IPS-18c (cell line): Measurements from ENCODE around the gene FGD3.

Source experiments
- H3K4me3 ChIP-seq: 2 replicates; pipeline ENCODE4 v1.7.0; 2013; ENCODE audit warnings: low read depth, mild to moderate bottlenecking, low read length, moderate library complexity; ENCODE audit not compliant: insufficient read depth
- H3K9me3 ChIP-seq: one replicate; pipeline ENCODE4 v1.6.1; 2013; ENCODE audit warnings: mild to moderate bottlenecking, low read length, moderate library complexity; ENCODE audit not compliant: control insufficient read depth, insufficient read depth

FGD3 gene

GRCh38 chr9:93033531-93033930, 86.2 kb downstream of the FGD3 start:
- no peaks in the 10 kb centered on the region for H3K9me3 ChIP-seq
- no peak overlapping the region for H3K4me3 ChIP-seq

- H3K4me3 ChIP-seq = no peak overlapping the region
- H3K9me3 ChIP-seq = no peaks in the 10 kb centered on the region
Observed at GRCh38 chr9:93035106-93035660, 87.9 kb downstream of the FGD3 start.

- Histone ChIP-seq H3K9me3 (no peaks in the 10 kb centered on the region), H3K4me3 (no peak overlapping the region)
Observed at GRCh38 chr9:93035821-93036351, 88.6 kb downstream of the FGD3 start.

GRCh38 chr9:93036887-93037475, 89.7 kb downstream of the FGD3 start:
- Histone ChIP-seq H3K9me3 (no peaks in the 10 kb centered on the region), H3K4me3 (no peak overlapping the region)

GRCh38 chr9:93037476-93037971, 90.2 kb downstream of the FGD3 start:
- Histone ChIP-seq H3K4me3 (no peak overlapping the region), H3K9me3 (no peaks in the 10 kb centered on the region)

- Histone ChIP-seq H3K9me3 (no peaks in the 10 kb centered on the region), H3K4me3 (no peak overlapping the region)
Observed at GRCh38 chr9:93038918-93039317, 91.6 kb downstream of the FGD3 start.

- Histone ChIP-seq H3K4me3 (no peak overlapping the region), H3K9me3 (no peaks in the 10 kb centered on the region)
Observed at GRCh38 chr9:93039456-93039855, 92.1 kb downstream of the FGD3 start.

GRCh38 chr9:93039976-93040375, 92.7 kb downstream of the FGD3 start:
- no peak overlapping the region for H3K4me3 ChIP-seq
- H3K9me3 ChIP-seq = no peaks in the 10 kb centered on the region

- Histone ChIP-seq H3K4me3 (no peak overlapping the region), H3K9me3 (no peaks in the 10 kb centered on the region)
Observed at GRCh38 chr9:93040409-93040808, 93.1 kb downstream of the FGD3 start.

GRCh38 chr9:93041108-93041802, 93.9 kb downstream of the FGD3 start:
- Histone ChIP-seq H3K9me3 (no peaks in the 10 kb centered on the region), H3K4me3 (no peak overlapping the region)

GRCh38 chr9:93043122-93043521, 95.8 kb downstream of the FGD3 start:
- Histone ChIP-seq H3K9me3 (no peaks in the 10 kb centered on the region), H3K4me3 (no peak overlapping the region)

GRCh38 chr9:93045521-93045920, 98.2 kb downstream of the FGD3 start:
- H3K4me3 ChIP-seq = no peak overlapping the region
- no peaks in the 10 kb centered on the region for H3K9me3 ChIP-seq

- Histone ChIP-seq H3K9me3 (peaks cover 2% of the 10 kb centered on the region), H3K4me3 (no peak overlapping the region)
Observed at GRCh38 chr9:93048566-93049448, 101.5 kb downstream of the FGD3 start.

- H3K9me3 ChIP-seq = peaks cover 2% of the 10 kb centered on the region
- no peak overlapping the region for H3K4me3 ChIP-seq
Observed at GRCh38 chr9:93049491-93049890, 102.2 kb downstream of the FGD3 start.

GRCh38 chr9:93050231-93050630, 102.9 kb downstream of the FGD3 start:
- peaks cover 2% of the 10 kb centered on the region for H3K9me3 ChIP-seq
- no peak overlapping the region for H3K4me3 ChIP-seq

- Histone ChIP-seq H3K9me3 (peaks cover 2% of the 10 kb centered on the region), H3K4me3 (no peak overlapping the region)
Observed at GRCh38 chr9:93051680-93052089, 104.4 kb downstream of the FGD3 start.

GRCh38 chr9:93052791-93053540, 105.6 kb downstream of the FGD3 start:
- Histone ChIP-seq H3K9me3 (peaks cover 2% of the 10 kb centered on the region), H3K4me3 (no peak overlapping the region)
